ENCODE results near the gene SLC9A9. TPM values are rescaled to one million over a fixed set of nuclear protein-coding genes. Genes with fewer than 3 reads are reported as not detected.

Gene SLC9A9
- total and polyA plus RNA-seq, 9 of the 15 experiments (the other 6 are each of a cell fraction or from before 2014, with no cell fraction given), result 0.03 to 0.13 TPM; not detected in 7

DNA sequence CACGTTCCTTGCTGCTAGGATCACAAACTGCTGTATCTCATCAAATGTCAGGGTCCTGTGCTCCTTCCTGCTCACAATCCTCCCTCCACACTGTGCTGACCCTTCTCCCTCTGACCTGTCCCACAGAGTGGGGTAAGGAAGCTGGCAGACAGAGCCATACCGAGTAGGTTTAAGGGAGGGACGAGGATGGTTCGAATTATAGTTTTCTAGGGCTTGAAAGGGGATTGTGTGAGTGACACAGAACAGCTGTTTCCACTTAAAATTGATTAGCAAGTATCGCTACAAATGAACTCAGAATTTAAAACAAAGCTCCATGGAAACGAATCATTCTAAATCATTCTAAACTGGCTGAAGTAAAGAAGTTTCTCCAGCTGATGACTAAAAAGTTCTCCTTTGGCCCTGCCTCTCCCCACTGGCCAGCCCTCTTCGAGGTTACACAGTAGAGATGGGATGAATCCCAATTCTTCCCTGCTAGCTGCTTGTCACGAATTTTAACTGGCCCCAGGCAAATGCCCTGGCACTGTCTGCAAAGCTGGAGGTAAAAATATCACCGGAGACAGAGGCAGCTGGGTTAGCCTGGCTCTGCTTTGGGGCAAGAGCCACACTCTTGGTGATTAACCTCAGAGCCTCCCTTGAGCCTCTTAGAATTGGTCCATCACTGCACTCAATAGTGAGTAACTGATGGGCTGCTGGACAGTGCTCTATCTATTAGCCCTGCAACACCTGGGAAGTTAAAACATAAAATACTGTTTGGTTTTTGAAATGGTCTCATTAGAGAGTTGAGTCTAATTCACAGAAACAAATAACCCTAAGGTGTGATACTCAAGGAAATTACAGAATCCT is 533.8 kb downstream of the SLC9A9 start:
- in situ Hi-C loops (cut with MboI), result no loop called here
- Histone ChIP-seq H3K4me1 (replicated peaks in 1 of 2; ENCODE audit: control insufficient read depth in 2 of 2, insufficient read depth in 2 of 2, low read length in 2 of 2) (peaks cover 0 to 6% of the 10 kb centered on the region in 2 experiments; a peak in 2 of 5 replicates), H3K4me2 (ENCODE audit: insufficient read depth, low read length) (no peak overlapping the region), H3K36me3 (ENCODE audit: control insufficient read depth, insufficient read depth, low read length) (no peaks in the 10 kb centered on the region), H3K79me2 (ENCODE audit: control insufficient read depth, insufficient read depth, low read length) (no peaks in the 10 kb centered on the region), H3K9me1 (ENCODE audit: control insufficient read depth, insufficient read depth, low read length) (no peaks in the 10 kb centered on the region), H3K9me3 (replicated peaks; ENCODE audit: control insufficient read depth, insufficient read depth, low read depth, low read length) (no peaks in the 10 kb centered on the region), H3K27ac (ENCODE audit: extremely low read depth, low read depth, low read length) (no peak overlapping the region), H3K4me3 (no peak overlapping the region), H2AFZ (ENCODE audit: low read depth, low read length) (peak overlapping the region; percentile 51), H4K20me1 (replicated peaks; ENCODE audit: control insufficient read depth, insufficient read depth, low read length) (no peaks in the 10 kb centered on the region), H3K9ac (ENCODE audit: insufficient read depth in 1 of 2, low read depth in 2 of 2, low read length in 2 of 2) (no peak overlapping the region), H3K27me3 (ENCODE audit: control insufficient read depth in 2 of 2, insufficient read depth in 2 of 2, low read length in 2 of 2) (no peaks in the 10 kb centered on the region)
- no peak for DNase-seq (ENCODE audit: extremely low read depth in 1 of 4, low spot score in 3 of 4)
- TF ChIP-seq IFI16 (CRISPR knock-in tag; IDR thresholded peaks at IDR 0.05), result no peak
- TF ChIP-seq, protein P1, sequence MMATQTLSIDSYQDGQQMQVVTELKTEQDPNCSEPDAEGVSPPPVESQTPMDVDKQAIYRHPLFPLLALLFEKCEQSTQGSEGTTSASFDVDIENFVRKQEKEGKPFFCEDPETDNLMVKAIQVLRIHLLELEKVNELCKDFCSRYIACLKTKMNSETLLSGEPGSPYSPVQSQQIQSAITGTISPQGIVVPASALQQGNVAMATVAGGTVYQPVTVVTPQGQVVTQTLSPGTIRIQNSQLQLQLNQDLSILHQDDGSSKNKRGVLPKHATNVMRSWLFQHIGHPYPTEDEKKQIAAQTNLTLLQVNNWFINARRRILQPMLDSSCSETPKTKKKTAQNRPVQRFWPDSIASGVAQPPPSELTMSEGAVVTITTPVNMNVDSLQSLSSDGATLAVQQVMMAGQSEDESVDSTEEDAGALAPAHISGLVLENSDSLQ (IDR thresholded peaks at IDR 0.05), result no peak
- TF ChIP-seq, protein P2, sequence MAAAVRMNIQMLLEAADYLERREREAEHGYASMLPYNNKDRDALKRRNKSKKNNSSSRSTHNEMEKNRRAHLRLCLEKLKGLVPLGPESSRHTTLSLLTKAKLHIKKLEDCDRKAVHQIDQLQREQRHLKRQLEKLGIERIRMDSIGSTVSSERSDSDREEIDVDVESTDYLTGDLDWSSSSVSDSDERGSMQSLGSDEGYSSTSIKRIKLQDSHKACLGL (CRISPR knock-in tag; IDR thresholded peaks at IDR 0.05; ENCODE audit: borderline replicate concordance, poor library complexity, severe bottlenecking), result no peak
- TF ChIP-seq FOXP1 (CRISPR knock-in tag; IDR thresholded peaks at IDR 0.05), result no peak
- WGBS (ENCODE audit: insufficient coverage, low coverage, missing lambda C conversion rate), result 34% methylated on average over 7 of the region's 9 CpGs
- 0 out of 3 replicates have a peak, but pooled peaks have one; percentile 18 for ATAC-seq
- ChIA-PET CTCF (ENCODE audit: low intra/inter-chr PET ratio) (no interaction called here), POLR2A (interaction anchor here (0.7 to 1.1 kb wide), 3 partner anchors 10 to 313 kb away, joined by 3 to 5 read pairs (median 3); no protein-coding TSS in a partner anchor)
- FAIRE-seq, result no peak
- intact Hi-C loops (cut with micrococcal nuclease), result no loop called here
- BruUV-seq (replicated peaks), result no TSS peak
